ENCODE results near the gene NINJ2. TPM values are rescaled to one million over a fixed set of nuclear protein-coding genes. Genes with fewer than 3 reads are reported as not detected.

Gene NINJ2
- total RNA-seq, 1 donor from 2014 or later = not detected

DNA sequence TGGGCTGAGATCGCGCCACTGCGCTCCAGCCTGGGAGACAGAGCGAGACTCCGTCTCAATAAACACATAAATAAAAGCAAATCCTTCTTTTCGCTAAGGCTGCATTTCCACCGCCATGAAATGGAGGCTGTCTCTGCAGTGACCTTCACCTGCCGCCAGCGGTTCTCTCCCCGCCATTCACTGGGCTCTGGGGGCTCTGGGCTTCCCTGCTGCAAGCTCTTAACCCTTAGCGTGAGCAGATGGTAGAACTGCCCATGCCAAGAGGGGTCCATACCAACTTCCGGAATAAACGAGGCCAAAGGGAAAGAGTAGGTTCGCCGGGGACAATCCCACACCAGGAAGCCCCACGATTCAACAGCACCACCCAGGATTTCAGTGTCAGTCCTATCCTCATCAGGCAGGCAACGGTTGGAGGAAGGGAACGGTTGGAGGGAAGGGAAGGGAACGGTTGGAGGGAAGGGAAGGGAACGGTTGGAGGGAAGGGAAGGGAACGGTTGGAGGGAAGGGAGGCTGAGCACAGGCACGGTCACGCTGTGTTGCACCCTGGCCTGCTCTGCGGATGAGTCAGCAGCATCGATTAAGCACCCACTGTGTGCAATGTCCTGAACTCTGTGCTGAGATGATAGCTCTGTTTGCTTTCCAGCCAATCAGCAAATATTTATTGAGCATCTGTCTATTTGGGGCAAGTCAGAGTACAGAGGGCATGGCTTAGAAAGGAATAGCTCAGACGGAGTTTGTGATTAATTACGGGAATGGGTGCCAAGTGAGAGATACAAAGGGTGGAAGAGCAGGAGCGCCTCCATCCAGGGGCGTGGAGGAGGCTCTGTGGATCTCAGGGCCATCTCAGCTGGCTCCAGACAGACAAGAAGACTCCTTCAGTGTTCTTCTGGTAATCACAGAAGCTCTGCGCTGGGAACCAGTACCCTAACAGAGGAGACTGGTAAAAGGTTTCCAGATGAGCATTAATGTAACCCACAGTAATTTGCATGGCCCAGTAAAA lies 77.9 kb downstream of the NINJ2 start:
- Mint-ChIP-seq H3K27me3 (ENCODE audit: low read depth, unreplicated experiment) (peaks cover 24% of the 10 kb centered on the region), H3K4me3 (ENCODE audit: unreplicated experiment) (no peak overlapping the region), H3K27ac (ENCODE audit: unreplicated experiment) (no peak overlapping the region), H3K4me1 (ENCODE audit: low read depth, unreplicated experiment) (no peaks in the 10 kb centered on the region), H3K36me3 (ENCODE audit: low read depth, unreplicated experiment) (no peaks in the 10 kb centered on the region), H3K9me3 (ENCODE audit: unreplicated experiment) (peaks cover 8% of the 10 kb centered on the region)
- TF ChIP-seq, protein P1, sequence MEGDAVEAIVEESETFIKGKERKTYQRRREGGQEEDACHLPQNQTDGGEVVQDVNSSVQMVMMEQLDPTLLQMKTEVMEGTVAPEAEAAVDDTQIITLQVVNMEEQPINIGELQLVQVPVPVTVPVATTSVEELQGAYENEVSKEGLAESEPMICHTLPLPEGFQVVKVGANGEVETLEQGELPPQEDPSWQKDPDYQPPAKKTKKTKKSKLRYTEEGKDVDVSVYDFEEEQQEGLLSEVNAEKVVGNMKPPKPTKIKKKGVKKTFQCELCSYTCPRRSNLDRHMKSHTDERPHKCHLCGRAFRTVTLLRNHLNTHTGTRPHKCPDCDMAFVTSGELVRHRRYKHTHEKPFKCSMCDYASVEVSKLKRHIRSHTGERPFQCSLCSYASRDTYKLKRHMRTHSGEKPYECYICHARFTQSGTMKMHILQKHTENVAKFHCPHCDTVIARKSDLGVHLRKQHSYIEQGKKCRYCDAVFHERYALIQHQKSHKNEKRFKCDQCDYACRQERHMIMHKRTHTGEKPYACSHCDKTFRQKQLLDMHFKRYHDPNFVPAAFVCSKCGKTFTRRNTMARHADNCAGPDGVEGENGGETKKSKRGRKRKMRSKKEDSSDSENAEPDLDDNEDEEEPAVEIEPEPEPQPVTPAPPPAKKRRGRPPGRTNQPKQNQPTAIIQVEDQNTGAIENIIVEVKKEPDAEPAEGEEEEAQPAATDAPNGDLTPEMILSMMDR (IDR thresholded peaks at IDR 0.05; ENCODE audit: insufficient read depth, low read depth, low read length) = no peak
- TF ChIP-seq EZH2 (IDR thresholded peaks at IDR 0.05; ENCODE audit: insufficient read depth, low read length) = no peak
- Histone ChIP-seq H3K4me1 (ENCODE audit: insufficient read depth, low read length) (no peaks in the 10 kb centered on the region), H3K27ac (ENCODE audit: low read depth, low read length) (no peak overlapping the region), H4K20me1 (ENCODE audit: insufficient read depth, low read length) (no peaks in the 10 kb centered on the region), H3K79me2 (ENCODE audit: insufficient read depth, low read length) (no peaks in the 10 kb centered on the region), H3K9ac (ENCODE audit: low read length) (no peak overlapping the region), H3K36me3 (ENCODE audit: insufficient read depth, low read length) (no peaks in the 10 kb centered on the region), H3K4me3 (ENCODE audit: insufficient read depth, low read depth, low read length) (no peak overlapping the region), H2AFZ (ENCODE audit: low read depth, low read length) (no peak overlapping the region), H3K27me3 (ENCODE audit: insufficient read depth, low read length) (peaks cover 2% of the 10 kb centered on the region), H3K9me3 (ENCODE audit: insufficient read depth, low read depth, low read length) (no peaks in the 10 kb centered on the region), H3K4me2 (ENCODE audit: low read length) (no peak overlapping the region)
- DNase-seq (ENCODE audit: low read depth) = no peak
- no peak for FAIRE-seq

DNA sequence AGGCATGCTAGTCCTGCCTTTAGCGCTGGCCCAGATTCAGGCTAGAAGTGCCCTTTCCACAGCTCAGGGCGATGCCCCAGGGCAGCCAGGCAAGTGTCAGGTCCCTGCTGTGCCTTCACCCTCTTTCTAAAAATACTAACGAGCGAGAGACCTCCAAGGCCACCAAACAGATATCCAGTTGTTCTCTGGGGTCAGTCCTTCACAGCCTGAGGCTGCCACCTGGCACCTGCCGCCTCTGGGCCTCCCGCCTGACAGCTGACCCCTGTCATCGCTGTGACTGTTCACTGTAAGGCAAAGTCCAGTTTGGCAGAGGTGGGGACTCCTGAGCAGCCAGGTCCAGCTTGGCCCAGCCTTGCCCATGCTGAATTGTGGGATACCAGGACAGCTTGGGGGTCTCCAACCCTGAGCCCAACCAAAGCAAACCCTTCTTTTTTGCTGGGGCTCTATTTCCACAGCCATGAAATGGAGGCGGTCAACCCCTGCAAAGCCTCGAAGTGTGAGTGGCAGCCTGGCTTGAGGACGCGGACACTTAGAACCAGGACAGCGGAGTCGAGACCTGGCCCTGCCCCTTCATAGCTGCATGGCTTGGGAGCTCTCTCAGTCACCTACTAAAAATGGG lies 79.9 kb downstream of the NINJ2 start:
- H3K4me3 ChIP-seq (ENCODE audit: insufficient read depth, low read depth, low read length) = no peak overlapping the region
- H3K9me3 Mint-ChIP-seq (ENCODE audit: unreplicated experiment) = peaks cover 5% of the 10 kb centered on the region
- H3K4me3 Mint-ChIP-seq (ENCODE audit: unreplicated experiment) = no peak overlapping the region
- no peak overlapping the region for H2AFZ ChIP-seq (ENCODE audit: low read depth, low read length)
- no peak overlapping the region for H3K27ac ChIP-seq (ENCODE audit: low read depth, low read length)
- H3K27me3 Mint-ChIP-seq (ENCODE audit: low read depth, unreplicated experiment) = peaks cover 21% of the 10 kb centered on the region
- H3K4me1 ChIP-seq (ENCODE audit: insufficient read depth, low read length) = no peaks in the 10 kb centered on the region
- H3K36me3 ChIP-seq (ENCODE audit: insufficient read depth, low read length) = no peaks in the 10 kb centered on the region
- no peaks in the 10 kb centered on the region for H3K79me2 ChIP-seq (ENCODE audit: insufficient read depth, low read length)
- H4K20me1 ChIP-seq (ENCODE audit: insufficient read depth, low read length) = no peaks in the 10 kb centered on the region
- no peak overlapping the region for H3K27ac Mint-ChIP-seq (ENCODE audit: unreplicated experiment)
- H3K27me3 ChIP-seq (ENCODE audit: insufficient read depth, low read length) = no peaks in the 10 kb centered on the region
- H3K9ac ChIP-seq (ENCODE audit: low read length) = no peak overlapping the region
- H3K9me3 ChIP-seq (ENCODE audit: insufficient read depth, low read depth, low read length) = no peaks in the 10 kb centered on the region
- H3K4me1 Mint-ChIP-seq (ENCODE audit: low read depth, unreplicated experiment) = peaks cover 2% of the 10 kb centered on the region
- no peak for DNase-seq (ENCODE audit: low read depth)
- H3K36me3 Mint-ChIP-seq (ENCODE audit: low read depth, unreplicated experiment) = no peaks in the 10 kb centered on the region
- TF ChIP-seq EZH2 (IDR thresholded peaks at IDR 0.05; ENCODE audit: insufficient read depth, low read length) = no peak
- TF ChIP-seq, protein P1 (IDR thresholded peaks at IDR 0.05; ENCODE audit: insufficient read depth, low read depth, low read length) = no peak
- FAIRE-seq = no peak
- no peak overlapping the region for H3K4me2 ChIP-seq (ENCODE audit: low read length)

Measured in astrocyte (in vitro differentiated cells and primary cell).